HG02642 (cell line): ENCODE results near the gene TMCC1.
"Not testable (repeated sequence)": the region's sequence is repeated elsewhere in the genome, so short reads cannot be mapped to it uniquely, and the experiment has no call there.

ENCODE experiments used
- ATAC-seq: cut with Tn5 transposase; IDR thresholded peaks from one replicate; pipeline ENCODE4 v1.9.1; 2021; ENCODE audit warnings: mild to moderate bottlenecking; ENCODE audit not compliant: unreplicated experiment, poor library complexity

Gene TMCC1

DNA sequence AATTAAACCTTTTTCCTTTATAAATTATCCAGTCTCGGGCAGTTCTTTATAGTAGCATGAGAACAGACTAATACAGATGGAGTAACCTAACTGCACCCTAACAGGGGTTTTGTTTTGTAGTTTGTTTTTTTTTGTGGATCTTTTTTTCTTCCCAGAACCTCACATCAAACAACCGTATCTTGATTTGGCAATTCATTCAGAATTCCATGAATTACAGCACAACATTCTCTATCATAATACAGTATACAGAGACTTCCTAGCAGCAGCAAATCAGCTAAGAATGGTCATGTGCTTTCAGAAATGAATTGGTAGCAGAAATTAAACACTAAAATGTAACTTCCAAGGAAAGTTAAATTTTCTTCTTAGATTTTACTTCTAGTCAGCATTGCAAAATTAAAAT, 114.6 kb downstream of the TMCC1 start:
- no peak for ATAC-seq

DNA sequence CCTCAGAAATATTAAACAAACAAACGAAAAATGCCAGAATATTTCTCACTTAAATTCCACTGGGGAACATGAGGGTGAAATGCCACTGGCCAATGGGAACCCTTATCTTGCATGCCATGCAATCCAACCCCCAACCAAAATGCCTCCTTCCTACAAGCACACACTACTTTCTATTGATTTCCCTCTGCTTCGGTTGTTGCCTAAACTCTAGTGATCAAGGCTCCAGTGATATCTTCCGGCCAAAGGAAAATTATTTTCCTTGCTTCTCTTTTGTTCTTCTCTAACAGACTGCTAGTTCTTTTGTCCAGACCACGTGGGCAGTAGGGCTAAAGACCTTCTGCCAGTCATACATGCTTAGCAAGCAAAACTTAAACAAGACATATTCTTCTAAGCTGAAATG, 115.7 kb downstream of the TMCC1 start:
- no peak for ATAC-seq

DNA sequence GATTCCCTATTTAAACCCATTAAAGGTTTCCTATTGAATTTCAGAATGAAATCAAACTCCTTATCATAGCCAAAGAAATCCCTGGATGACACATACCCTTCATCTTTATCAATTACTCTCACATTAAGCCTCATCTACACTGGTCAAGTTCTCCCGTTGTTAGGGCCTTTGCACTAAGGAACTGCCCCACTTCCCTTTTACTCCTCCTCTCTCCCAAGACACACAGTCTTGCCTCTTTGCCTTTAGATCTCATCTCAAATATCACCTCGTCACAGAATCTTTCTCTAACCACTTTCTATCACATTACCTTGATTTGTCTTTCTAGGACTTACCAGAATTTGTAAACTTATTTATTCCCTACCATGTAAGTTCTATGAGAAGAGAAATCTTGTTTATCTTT, 117.6 kb downstream of the TMCC1 start:
- ATAC-seq = no peak

DNA sequence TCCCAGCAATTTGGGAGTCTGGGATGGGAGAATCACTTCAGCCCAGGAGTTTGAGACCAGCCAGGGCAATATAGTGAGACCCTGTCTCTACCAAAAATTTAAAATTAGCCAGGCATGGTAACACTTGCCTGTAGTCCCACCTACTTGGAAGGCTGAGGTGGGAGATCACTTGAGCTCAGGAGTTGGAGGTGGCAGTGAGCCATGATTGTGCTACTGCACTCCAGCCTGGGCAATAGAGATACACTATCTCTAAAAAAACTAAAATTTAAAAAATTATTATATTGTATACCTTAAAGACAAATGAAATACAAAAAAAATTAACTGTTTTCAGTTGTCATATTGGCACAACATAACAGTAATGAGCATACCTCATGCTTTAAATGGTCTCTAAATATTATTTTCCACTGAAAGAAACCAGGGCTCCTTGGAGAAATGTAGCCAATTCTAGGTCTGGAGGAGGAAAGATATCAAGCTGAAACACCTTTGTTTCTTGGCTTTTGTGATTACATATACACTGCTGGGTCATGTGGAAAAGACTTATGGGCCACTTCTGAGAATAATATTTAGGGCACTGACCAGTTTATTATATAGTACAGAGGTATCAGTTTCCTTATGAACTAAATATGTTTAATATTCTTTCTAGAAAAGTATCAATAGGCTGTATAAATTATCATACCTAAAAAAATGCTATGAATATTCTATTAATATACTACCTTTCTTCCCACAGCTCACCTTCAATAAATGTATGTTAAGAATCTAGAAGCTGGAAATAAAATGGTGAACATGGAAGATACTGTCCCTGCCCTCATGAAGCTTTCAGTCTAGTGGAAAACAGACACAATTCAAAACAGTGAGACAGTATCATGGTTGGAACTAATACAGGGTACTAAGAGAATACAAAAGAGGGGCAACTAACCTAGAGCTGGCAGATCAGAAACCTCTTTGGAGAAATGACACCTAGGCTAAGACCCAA, 119.5 kb downstream of the TMCC1 start:
- ATAC-seq = no peak

DNA sequence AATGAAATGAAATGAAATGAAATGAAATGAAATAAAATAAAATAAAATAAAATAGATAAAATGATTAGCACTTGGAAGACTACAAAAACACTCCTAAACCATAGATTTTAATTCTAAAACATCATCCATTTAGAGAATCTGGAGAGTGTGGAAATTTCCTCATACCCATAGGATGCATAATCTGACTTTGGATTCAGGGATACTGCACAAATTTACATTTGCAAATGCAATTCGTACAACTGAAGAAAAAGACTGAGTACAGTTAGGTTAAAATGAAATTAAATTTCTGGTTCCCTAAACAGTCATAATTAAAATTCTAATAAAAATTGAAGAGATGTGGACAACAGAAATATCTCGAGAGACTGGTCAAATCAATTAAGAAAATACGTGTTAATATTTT, 122.9 kb downstream of the TMCC1 start:
- no peak for ATAC-seq

DNA sequence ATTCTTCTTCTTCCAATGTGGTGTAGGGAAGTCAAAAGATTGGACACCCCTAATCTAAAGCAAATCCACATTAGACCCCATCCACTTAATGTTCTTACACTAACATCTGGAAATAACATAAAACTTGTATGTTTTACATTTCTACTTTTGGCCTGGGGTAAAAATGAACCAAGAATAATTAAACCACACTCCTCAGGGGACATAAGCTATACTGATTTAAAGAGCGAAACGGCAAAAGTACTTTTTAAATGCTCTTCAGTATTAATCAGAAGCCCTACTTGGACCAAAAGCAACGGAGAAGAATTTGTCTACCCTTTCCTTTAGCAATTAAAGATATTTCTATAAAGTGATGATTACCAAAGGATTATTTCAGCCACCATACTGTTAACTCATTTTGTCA, 123.9 kb downstream of the TMCC1 start:
- no peak for ATAC-seq

DNA sequence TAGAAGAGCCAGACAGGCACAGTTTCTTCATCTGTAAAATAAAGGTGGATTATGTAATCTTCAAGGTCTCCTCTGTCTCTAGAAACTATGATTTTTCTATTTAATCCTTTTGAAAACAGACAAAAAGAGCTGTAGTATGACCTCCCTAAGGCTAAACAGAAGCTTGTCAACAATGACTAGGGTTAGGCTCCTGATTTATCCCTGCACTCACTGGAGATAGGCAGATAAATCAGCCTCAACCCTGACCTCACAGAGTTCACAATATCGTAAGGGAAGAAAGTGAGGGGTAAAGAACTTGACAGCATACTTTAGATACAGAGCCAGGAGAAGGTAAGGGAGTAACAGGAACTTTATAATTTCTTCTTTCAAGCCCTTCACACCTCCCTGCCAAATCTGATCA, 124.8 kb downstream of the TMCC1 start:
- ATAC-seq = no peak

DNA sequence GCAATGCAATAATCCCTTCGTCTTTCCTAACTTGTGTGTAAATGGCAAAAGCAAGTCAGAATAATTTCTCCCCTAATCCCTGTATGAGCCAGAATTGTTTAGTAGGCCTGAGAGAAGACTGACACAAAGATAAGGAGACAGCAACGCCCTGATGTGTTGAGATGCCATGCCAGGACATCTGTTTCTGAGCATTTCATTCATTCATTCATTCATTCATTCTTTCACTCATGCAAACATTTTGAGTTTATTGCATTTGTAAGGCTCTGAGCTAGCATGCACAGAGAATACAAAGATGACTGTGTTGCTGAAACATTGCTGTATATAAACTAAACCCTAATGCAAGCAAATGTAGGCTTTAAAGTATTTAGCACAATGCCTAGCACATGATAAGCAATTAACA, 127.4 kb downstream of the TMCC1 start:
- ATAC-seq = no peak

DNA sequence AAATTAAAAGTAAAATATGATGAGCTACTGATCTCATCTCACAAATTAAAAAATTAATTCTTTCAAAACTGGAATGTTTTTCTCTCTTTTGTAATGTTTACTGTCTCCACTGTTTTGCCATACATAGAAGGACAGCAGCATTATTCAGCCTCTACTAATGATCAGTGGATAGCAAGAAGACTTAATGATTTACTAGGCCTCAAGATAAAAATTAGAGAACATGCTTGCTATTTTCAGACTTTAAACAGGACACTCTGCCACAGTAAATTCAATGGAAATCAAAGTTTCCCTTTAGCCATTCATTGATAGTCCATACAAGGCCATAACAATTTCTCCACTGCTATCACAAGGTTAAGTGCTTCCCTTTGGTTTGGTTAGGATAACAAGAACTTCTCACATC, 129.4 kb downstream of the TMCC1 start:
- no peak for ATAC-seq

DNA sequence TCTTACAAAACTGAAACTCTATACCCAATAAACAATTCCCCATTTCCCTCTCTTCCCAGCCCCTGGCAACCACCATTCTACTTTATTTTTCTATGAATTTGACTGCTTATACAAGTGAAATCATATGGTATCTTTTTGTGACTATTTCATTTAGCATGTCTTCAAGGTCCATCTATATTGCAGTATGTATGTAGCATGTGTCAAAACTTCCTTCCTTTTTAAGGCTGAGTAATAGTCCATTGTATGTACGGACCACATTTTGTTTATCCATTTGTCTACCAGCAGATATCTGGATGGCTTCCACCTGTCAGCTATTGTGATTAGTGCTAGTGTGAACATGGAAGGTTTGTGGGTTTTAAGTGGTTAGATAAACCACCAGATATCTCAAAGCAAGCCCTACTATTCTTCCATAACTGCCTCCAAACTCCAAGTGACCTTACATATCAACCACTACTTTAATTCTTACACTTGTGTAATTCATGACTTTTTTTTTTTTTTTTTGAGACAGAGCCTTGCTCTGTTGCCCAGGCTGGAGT, 134.7 kb downstream of the TMCC1 start:
- ATAC-seq = no peak

DNA sequence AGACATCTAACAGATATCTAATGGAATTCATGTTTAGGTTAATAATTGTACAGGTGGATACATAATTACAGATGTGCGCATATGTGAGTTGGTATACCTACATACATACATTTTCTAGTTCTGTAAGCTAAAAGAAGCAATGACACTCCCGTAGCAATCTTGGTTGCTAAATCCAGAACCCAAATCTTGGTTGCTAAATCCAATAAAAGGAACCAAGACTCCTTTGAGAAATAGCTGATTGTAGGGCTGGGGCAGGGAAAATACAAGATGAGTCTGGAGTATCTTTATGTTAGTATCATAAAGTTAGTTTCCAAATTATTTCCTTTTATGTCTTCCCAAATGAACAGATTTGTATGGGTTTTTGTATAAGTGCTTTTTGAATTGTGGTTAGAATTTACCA, 135.2 kb downstream of the TMCC1 start:
- no peak for ATAC-seq

DNA sequence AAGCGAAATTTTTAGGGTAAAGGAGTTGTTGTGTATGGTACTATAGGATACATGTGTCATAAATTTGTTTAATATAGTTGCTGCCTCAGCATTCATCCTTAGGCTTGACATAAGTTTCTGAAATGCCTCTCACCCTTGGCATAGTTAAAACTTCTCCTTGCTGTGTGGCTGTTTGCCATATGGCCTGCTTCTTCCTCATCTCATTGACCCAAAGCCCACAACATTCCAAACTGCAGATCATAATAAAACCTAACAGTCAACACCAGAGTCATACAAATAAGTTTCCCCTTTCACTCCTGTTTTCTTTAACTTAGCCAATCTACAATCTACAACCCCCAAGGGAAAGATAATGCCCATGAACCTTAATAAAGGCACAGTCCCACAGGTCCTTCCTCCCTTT, 136.6 kb downstream of the TMCC1 start:
- no peak for ATAC-seq

DNA sequence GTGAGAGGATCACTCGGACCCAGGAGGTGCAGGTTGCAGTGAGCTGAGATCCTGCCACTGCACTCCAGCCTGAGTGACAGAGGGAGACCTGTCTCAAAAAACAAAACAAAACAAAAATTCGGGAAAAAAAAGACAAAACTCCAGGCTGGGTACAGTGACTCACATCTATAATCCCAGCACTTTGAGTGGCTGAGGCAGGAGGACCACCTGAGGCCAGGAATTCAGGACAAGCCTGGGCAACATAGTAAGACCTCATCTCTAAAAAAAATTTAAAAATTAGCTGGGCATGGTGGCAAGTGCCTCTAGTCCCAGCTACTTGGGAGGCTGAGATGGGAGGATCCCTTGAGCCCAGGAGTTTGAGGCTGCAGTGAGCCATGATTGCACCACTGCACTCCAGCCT, 142.4 kb downstream of the TMCC1 start:
- not testable (repeated sequence) for ATAC-seq

DNA sequence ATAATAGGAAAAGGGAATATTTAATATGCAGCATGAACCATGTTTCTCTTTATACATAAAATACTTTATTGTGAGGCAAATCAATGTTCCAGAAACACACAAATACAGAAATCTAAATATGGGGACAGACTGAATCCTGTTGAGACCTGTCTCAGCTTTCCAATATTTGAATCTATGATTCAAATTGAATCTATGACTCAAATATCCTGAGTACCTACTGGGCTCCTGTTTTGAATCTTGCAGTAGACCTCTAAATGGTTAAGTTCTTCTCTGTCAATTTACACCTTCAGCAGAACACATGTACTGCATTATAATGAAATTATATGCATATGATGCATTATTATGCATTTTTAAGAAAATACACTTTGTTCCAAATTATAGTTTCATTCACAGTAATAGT, 143.8 kb downstream of the TMCC1 start:
- no peak for ATAC-seq

DNA sequence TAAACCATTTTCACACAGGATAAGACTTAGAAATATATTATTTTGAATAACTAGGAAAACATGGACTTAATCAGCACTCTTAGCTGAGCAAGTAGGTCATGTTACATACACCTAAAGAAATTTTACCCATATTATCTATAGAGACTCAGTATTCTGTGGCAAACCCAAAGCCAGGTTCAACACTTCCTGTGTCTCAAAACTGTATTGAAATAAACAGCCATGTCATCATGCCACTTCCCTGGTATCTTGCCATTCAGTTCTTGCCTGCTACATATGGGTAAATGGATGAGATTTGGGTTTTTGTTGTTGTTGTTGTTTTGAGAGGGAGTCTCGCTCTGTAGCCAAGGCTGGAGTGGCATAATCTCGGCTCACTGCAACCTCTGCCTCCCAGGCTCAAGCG, 145.5 kb downstream of the TMCC1 start:
- no peak for ATAC-seq

DNA sequence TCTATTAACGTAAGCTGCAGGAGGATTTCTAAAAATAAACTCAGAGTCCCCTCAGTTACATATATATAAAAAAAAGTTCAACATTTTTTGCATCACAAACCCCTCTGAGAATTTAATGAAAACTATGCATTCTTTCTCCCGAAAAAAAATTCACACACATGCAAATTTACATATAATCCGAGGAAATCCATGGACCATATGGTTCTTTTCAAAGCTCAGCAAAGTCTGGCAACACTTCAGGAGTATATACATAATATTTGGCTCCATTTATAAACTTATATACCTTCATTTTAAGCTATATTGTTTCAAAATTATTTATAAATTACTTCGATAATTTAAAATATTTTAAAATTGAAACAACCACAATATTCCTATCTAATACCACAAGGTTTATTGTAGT, 146.4 kb downstream of the TMCC1 start:
- ATAC-seq = no peak

DNA sequence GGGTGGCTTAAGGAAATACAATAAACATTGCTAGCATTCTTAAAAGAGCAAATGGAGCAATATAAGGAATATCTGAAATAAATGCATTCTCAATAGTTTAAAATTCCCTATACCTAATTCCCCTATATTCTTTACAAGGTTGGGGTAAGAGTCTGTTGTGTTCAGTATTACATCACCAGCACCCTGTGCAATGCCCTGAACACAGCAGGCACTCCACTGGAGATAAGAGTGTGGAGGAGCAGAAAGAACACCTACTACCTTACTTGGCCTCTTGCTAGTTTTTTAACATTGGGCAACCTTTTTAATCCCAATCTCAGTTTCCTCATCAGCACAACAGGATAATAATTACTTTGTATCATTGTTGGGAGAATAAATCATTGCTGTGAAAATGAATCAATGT, 146.9 kb downstream of the TMCC1 start:
- ATAC-seq = no peak

DNA sequence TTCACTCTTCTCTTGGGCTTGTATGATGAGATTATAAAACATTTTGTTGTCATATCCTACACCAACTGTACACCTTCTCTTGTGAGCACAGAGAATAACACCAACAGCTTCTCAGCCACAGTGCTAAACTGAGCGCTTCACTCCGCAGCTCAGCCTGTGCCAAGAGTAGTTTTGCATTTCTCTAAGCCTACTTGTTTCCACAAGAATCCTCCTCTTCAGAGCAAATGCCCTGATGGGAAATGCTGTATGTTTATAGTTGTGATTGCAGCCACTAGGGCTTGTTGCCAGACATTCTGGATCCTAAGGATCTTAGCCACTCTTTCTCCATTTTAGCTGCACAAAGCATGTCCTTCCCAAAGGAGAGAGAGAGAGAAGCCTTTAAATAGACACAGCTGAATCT, 148.3 kb downstream of the TMCC1 start:
- no peak for ATAC-seq

DNA sequence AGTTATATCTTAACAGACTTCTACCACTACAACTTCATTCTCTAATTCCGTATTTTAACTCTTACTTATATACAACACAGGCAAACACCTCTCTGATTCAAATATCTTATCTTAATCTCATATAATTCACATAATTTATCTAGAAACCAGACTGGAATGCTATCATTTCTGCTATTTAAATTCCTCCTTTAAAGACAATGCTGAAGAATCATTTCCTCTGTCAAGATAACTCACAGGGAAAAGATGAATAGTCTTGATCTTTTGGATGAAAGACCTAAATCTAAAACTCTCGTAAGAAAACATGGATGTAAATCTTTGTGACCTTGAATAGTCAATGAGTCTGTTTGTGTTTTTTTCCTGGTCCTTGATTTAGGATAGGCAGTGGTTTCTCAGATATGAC, 151.7 kb downstream of the TMCC1 start:
- no peak for ATAC-seq

DNA sequence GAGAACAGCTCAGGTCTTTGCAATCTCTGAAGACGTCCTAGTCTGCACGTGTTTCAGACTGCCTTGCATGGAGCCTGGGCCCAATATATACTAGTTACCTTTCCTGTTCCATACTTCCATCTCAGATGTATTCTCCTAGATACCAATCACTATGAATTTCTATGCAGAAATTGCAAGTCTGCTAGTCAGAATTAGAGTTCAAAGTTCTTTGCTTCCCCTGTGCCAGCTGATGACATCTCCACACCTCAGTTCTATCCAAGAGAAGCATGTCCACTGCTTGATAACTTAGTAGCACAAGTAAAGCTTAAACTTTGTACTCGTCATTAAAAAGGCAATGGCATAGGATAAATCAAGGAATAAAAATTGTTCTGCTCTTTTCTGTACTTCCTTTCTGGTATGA, 153.4 kb downstream of the TMCC1 start:
- no peak for ATAC-seq

DNA sequence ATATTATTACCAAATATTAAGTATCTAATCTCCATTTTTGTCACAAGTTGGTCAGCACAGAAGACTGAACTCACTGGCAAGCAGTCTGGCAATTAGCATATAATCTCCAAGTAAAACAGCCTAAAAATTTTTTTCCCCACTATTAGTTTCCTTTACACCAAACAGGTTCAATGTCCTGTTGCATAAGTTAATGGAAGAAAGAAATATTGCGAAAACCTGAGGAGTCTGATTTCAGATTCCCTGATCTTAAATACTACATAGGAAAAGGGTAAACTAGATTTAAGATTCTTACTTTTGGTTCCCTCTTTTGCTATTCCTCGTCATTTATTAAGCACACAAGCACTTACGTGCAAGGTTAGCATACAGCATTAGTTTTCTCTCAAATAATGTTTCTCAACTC, 153.9 kb downstream of the TMCC1 start:
- ATAC-seq = no peak

DNA sequence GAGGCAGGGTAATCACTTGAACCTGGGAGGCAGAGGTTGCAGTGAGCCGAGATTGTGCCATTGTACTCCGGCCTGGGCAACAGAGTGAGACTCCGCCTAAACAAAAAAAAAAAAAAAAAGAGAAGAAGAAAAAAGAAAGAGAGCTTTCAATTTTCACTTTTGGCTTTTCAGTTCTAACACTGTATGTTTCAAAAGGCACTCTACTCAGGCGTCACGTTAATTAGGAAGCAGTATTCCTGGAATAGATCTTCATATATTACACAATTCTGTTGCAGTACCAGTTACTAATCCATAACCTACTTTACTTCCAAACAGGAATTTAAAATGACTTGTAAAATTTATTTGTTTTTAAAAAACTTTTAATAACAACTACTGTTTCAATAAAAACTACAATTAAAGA, 155.3 kb downstream of the TMCC1 start:
- no peak for ATAC-seq
